Osteocyte (in vitro differentiated cells): Measurements from ENCODE around the gene COL1A1. TPM values are rescaled to one million over a fixed set of nuclear protein-coding genes. Genes with fewer than 3 reads are reported as not detected.
A peak's percentile ranks its signal among the peaks of the same experiment; 100 is the strongest.

Experiments
- DNase-seq: peaks from one replicate; pipeline ENCODE4 v3.0.0; 2021; ENCODE audit warnings: mixed read lengths; ENCODE audit not compliant: unreplicated experiment; ENCODE audit errors: extremely low spot score
- H3K27ac Mint-ChIP-seq: one replicate; pipeline ENCODE4 v1.8.0; 2021; ENCODE audit warnings: mild to moderate bottlenecking, mixed read lengths; ENCODE audit not compliant: unreplicated experiment
- H3K27me3 Mint-ChIP-seq: one replicate; pipeline ENCODE4 v1.8.0; 2021; ENCODE audit warnings: mixed read lengths; ENCODE audit not compliant: unreplicated experiment
- H3K36me3 Mint-ChIP-seq: one replicate; pipeline ENCODE4 v1.8.0; 2021; ENCODE audit warnings: mixed read lengths; ENCODE audit not compliant: unreplicated experiment
- H3K4me1 Mint-ChIP-seq: one replicate; pipeline ENCODE4 v1.8.0; 2021; ENCODE audit warnings: mixed read lengths; ENCODE audit not compliant: unreplicated experiment
- H3K4me3 Mint-ChIP-seq: one replicate; pipeline ENCODE4 v1.8.0; 2021; ENCODE audit warnings: mild to moderate bottlenecking, moderate library complexity, mixed read lengths; ENCODE audit not compliant: unreplicated experiment
- H3K9me3 Mint-ChIP-seq: one replicate; pipeline ENCODE4 v1.8.0; 2021; ENCODE audit warnings: mixed read lengths; ENCODE audit not compliant: unreplicated experiment
- CTCF ChIP-seq: fragments of 200-600 bp; sonication (generic); IDR thresholded peaks from 2 replicates; pipeline ENCODE4 v1.5.0; 2021; ENCODE audit warnings: antibody characterized with exemption, mild to moderate bottlenecking, moderate library complexity
- total RNA-seq: library from RNA; stranded (reverse); gene quantifications from 2 replicates; pipeline ENCODE4 v1.2.1, GENCODE V29; 2021

Gene COL1A1
- total RNA-seq, 1 donor from 2014 or later: 25,918 TPM

- Mint-ChIP-seq H3K36me3 (peaks cover 72% of the 10 kb centered on the region), H3K9me3 (no peaks in the 10 kb centered on the region), H3K27me3 (no peaks in the 10 kb centered on the region), H3K4me3 (peak overlapping the region; percentile 60), H3K4me1 (peaks cover 95% of the 10 kb centered on the region), H3K27ac (peak overlapping the region; percentile 98)
- DNase-seq: no peak
- TF ChIP-seq CTCF: no peak
Measured at GRCh38 chr17:50191359-50192143, 9.9 kb downstream of the COL1A1 start.

GRCh38 chr17:50190603-50191358 is 10.7 kb downstream of the COL1A1 start:
- Mint-ChIP-seq H3K27ac (peak overlapping the region; percentile 98), H3K9me3 (no peaks in the 10 kb centered on the region), H3K27me3 (no peaks in the 10 kb centered on the region), H3K4me1 (peaks cover 95% of the 10 kb centered on the region), H3K36me3 (peaks cover 65% of the 10 kb centered on the region), H3K4me3 (peak overlapping the region; percentile 60)
- TF ChIP-seq CTCF: no peak
- no peak for DNase-seq

GRCh38 chr17:50190293-50190602 is 11.2 kb downstream of the COL1A1 start:
- H3K36me3 Mint-ChIP-seq: peaks cover 65% of the 10 kb centered on the region
- peak overlapping the region; percentile 42 for H3K4me3 Mint-ChIP-seq
- no peaks in the 10 kb centered on the region for H3K9me3 Mint-ChIP-seq
- TF ChIP-seq CTCF: no peak
- no peaks in the 10 kb centered on the region for H3K27me3 Mint-ChIP-seq
- peaks cover 95% of the 10 kb centered on the region for H3K4me1 Mint-ChIP-seq
- no peak for DNase-seq
- peak overlapping the region; percentile 98 for H3K27ac Mint-ChIP-seq

- DNase-seq: no peak
- Mint-ChIP-seq H3K27me3 (no peaks in the 10 kb centered on the region), H3K9me3 (no peaks in the 10 kb centered on the region), H3K4me1 (peaks cover 95% of the 10 kb centered on the region), H3K36me3 (peaks cover 66% of the 10 kb centered on the region), H3K4me3 (peak overlapping the region; percentile 42), H3K27ac (peak overlapping the region; percentile 98)
- no peak for TF ChIP-seq CTCF
Measured at GRCh38 chr17:50189550-50190292, 11.7 kb downstream of the COL1A1 start.
